Activated T-helper 1 cell treated with anti-CD3 and anti-CD28 coated beads, Interleukin-12 subunit alpha, Interleukin-12 subunit beta, Interleukin-2, Interleukin-4 antibody, amounts not matched to agents 30 ng/mL and 10 ng/mL and 1 ng/mL, durations not matched to agents 14 hours and 24 hours and 36 hours (primary cell): ENCODE results near the gene NLK. TPM values are rescaled to one million over a fixed set of nuclear protein-coding genes. Genes with fewer than 3 reads are reported as not detected.
A peak's percentile ranks its signal among the peaks of the same experiment; 100 is the strongest.
"Not testable (repeated sequence)": the region's sequence is repeated elsewhere in the genome, so short reads cannot be mapped to it uniquely, and the experiment has no call there.

Experiments used
- DNase-seq: peaks from one replicate; pipeline ENCODE4 v3.0.0; 2021; ENCODE audit warnings: low spot score
- H3K27ac Mint-ChIP-seq: one replicate; pipeline ENCODE4 v1.8.0; 2021; ENCODE audit warnings: mild to moderate bottlenecking, mixed read lengths
- H3K27me3 Mint-ChIP-seq: one replicate; pipeline ENCODE4 v1.8.0; 2022; ENCODE audit warnings: mild to moderate bottlenecking, moderate library complexity, mixed read lengths; ENCODE audit not compliant: insufficient read depth
- H3K36me3 Mint-ChIP-seq: one replicate; pipeline ENCODE4 v1.8.0; 2021; ENCODE audit warnings: low read depth, mixed read lengths
- H3K4me1 Mint-ChIP-seq: one replicate; pipeline ENCODE4 v1.8.0; 2021; ENCODE audit warnings: low read depth, mixed read lengths
- H3K4me3 Mint-ChIP-seq: one replicate; pipeline ENCODE4 v1.8.0; 2021; ENCODE audit warnings: mild to moderate bottlenecking, moderate library complexity, mixed read lengths
- H3K9me3 Mint-ChIP-seq: one replicate; pipeline ENCODE4 v1.8.0; 2021; ENCODE audit warnings: mixed read lengths
- intact Hi-C: fragments of 100-400 bp; cut with micrococcal nuclease; formaldehyde crosslinking; loops from one replicate; pipeline ENCODE4 v1.15.1; 2024
- total RNA-seq: library from RNA; stranded (reverse); gene quantifications from 2 replicates; pipeline ENCODE4 v1.2.3, GENCODE V29; 2022

Gene NLK
- total RNA-seq, 1 donor from 2014 or later, result 13.6 TPM

GRCh38 chr17:28201315-28201714 lies 158.8 kb downstream of the NLK start:
- Mint-ChIP-seq H3K4me1 (no peaks in the 10 kb centered on the region), H3K9me3 (no peaks in the 10 kb centered on the region), H3K27me3 (no peaks in the 10 kb centered on the region), H3K36me3 (peaks cover 7% of the 10 kb centered on the region), H3K27ac (no peak overlapping the region), H3K4me3 (no peak overlapping the region)
- DNase-seq, result no peak
- intact Hi-C loops, result no loop called here

- H3K4me1 Mint-ChIP-seq, result no peaks in the 10 kb centered on the region
- no peaks in the 10 kb centered on the region for H3K27me3 Mint-ChIP-seq
- no peak for DNase-seq
- intact Hi-C loops, result no loop called here
- no peak overlapping the region for H3K4me3 Mint-ChIP-seq
- H3K9me3 Mint-ChIP-seq, result no peaks in the 10 kb centered on the region
- peaks cover 4% of the 10 kb centered on the region for H3K36me3 Mint-ChIP-seq
- no peak overlapping the region for H3K27ac Mint-ChIP-seq
Measured at GRCh38 chr17:28204244-28204643, 161.8 kb downstream of the NLK start.

- H3K27me3 Mint-ChIP-seq, result no peaks in the 10 kb centered on the region
- no peak overlapping the region for H3K4me3 Mint-ChIP-seq
- no peaks in the 10 kb centered on the region for H3K4me1 Mint-ChIP-seq
- peaks cover 3% of the 10 kb centered on the region for H3K36me3 Mint-ChIP-seq
- no peak overlapping the region for H3K27ac Mint-ChIP-seq
- no peak for DNase-seq
- H3K9me3 Mint-ChIP-seq, result no peaks in the 10 kb centered on the region
- intact Hi-C loops, result no loop called here
Measured at GRCh38 chr17:28204751-28205150, 162.3 kb downstream of the NLK start.

DNA sequence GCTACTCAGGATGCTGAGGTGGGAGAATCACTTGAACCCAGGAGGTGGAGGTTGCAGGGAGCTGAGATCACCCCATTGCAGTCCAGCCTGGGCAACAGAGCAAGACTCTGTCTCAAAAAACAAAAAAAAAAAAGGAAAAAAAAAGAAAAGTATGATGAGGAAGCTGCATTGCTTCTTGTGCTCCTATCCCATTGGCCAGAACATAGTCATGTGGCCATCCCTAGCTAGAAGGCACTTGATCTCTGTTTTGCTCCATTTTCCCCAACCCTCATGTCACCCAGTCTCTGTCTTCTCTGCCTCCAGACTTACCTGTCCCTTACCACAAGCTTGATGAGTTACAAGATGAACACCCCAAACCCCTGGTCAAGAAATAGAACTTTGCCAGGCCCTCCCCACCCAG lies 163.8 kb downstream of the NLK start:
- Mint-ChIP-seq H3K27ac (no peak overlapping the region), H3K9me3 (peaks cover 6% of the 10 kb centered on the region), H3K4me1 (no peaks in the 10 kb centered on the region), H3K36me3 (no peaks in the 10 kb centered on the region), H3K27me3 (no peaks in the 10 kb centered on the region), H3K4me3 (no peak overlapping the region)
- DNase-seq, result no peak
- intact Hi-C loops, result no loop called here

GRCh38 chr17:28211811-28212210 lies 169.3 kb downstream of the NLK start:
- H3K4me1 Mint-ChIP-seq, result peaks cover 6% of the 10 kb centered on the region
- H3K4me3 Mint-ChIP-seq, result no peak overlapping the region
- no peak for DNase-seq
- peaks cover 7% of the 10 kb centered on the region for H3K27me3 Mint-ChIP-seq
- H3K27ac Mint-ChIP-seq, result no peak overlapping the region
- intact Hi-C loops, result no loop called here
- H3K9me3 Mint-ChIP-seq, result peaks cover 6% of the 10 kb centered on the region
- no peaks in the 10 kb centered on the region for H3K36me3 Mint-ChIP-seq

DNA sequence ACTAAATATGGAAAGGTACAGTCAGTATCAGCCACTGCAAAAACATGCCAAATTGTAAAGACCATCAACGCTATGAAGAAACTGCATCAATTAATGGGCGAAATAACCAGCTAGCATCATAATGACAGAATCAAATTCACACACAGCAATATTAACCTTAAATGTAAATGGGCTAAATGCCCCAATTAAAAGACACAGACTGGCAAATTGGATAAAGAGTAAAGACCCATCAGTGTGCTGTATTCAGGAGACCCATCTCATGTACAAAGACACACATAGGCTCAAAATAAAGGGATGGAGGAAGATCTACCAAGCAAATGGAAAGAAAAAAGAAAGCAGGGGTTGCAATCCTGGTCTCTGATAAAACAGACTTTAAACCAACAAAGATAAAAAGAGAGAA lies 171.1 kb downstream of the NLK start:
- H3K9me3 Mint-ChIP-seq, H3K27me3 Mint-ChIP-seq, H3K4me3 Mint-ChIP-seq, H3K36me3 Mint-ChIP-seq, H3K4me1 Mint-ChIP-seq, H3K27ac Mint-ChIP-seq, DNase-seq, intact Hi-C loops: not testable (repeated sequence)

DNA sequence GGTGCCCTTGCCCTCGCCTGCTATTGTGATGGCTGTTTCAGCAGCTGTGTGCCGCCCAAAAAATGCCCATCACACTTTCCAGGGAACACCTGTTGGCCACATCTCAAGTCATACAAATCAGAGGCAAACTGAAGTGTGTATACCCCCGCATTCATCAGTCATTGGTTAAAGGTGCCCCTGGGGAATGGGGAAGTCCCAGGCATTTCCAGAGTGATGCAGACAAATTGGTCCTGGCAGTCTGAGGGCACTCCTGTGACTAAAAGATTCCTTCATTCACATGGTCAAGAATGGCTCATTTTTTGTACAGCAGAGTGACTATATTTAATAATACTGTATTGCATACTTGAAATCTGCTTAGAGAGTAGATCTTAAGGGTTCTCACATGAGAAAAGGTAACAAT lies 173.6 kb downstream of the NLK start:
- H3K9me3 Mint-ChIP-seq, result peaks cover 1% of the 10 kb centered on the region
- intact Hi-C loops, result no loop called here

DNA sequence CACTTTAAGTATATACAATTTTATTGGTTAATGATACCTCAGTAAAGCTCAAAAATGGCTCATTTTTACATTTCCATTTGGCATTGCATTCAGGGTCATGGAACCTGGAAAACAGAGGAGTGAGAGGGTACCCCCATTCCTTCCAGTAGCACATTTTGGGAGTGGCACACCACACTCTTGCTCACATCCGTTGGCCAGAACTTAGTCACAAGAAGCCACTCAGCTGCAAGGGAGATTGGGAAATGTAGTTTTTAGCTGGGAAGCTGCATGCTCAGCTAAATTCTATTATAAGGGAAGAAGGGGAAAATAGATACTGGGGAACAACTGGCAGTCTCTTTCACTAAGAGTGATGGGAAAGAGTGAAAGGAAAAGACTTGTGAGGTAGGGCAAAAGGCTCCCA lies 174.1 kb downstream of the NLK start:
- H3K36me3 Mint-ChIP-seq, result no peaks in the 10 kb centered on the region
- DNase-seq, result no peak
- no peak overlapping the region for H3K27ac Mint-ChIP-seq
- H3K9me3 Mint-ChIP-seq, result no peaks in the 10 kb centered on the region
- H3K4me3 Mint-ChIP-seq, result no peak overlapping the region
- peaks cover 7% of the 10 kb centered on the region for H3K27me3 Mint-ChIP-seq
- intact Hi-C loops, result no loop called here
- peaks cover 6% of the 10 kb centered on the region for H3K4me1 Mint-ChIP-seq

More for the DNA sequence above, 173.6 kb downstream of the NLK start:
- Mint-ChIP-seq H3K27me3 (peaks cover 7% of the 10 kb centered on the region), H3K27ac (no peak overlapping the region), H3K36me3 (no peaks in the 10 kb centered on the region), H3K4me1 (peaks cover 6% of the 10 kb centered on the region), H3K4me3 (no peak overlapping the region)
- no peak for DNase-seq

- Mint-ChIP-seq H3K4me3 (no peak overlapping the region), H3K27ac (no peak overlapping the region), H3K9me3 (no peaks in the 10 kb centered on the region), H3K4me1 (peaks cover 6% of the 10 kb centered on the region), H3K36me3 (no peaks in the 10 kb centered on the region), H3K27me3 (peaks cover 1% of the 10 kb centered on the region)
- DNase-seq, result no peak
- intact Hi-C loops, result no loop called here
Measured at GRCh38 chr17:28219771-28220170, 177.3 kb downstream of the NLK start.

GRCh38 chr17:28221751-28222414 lies 179.4 kb downstream of the NLK start:
- Mint-ChIP-seq H3K27ac (no peak overlapping the region), H3K9me3 (no peaks in the 10 kb centered on the region), H3K4me3 (no peak overlapping the region), H3K4me1 (no peaks in the 10 kb centered on the region), H3K36me3 (no peaks in the 10 kb centered on the region), H3K27me3 (peaks cover 7% of the 10 kb centered on the region)
- DNase-seq, result no peak
- intact Hi-C loops, result no loop called here

DNA sequence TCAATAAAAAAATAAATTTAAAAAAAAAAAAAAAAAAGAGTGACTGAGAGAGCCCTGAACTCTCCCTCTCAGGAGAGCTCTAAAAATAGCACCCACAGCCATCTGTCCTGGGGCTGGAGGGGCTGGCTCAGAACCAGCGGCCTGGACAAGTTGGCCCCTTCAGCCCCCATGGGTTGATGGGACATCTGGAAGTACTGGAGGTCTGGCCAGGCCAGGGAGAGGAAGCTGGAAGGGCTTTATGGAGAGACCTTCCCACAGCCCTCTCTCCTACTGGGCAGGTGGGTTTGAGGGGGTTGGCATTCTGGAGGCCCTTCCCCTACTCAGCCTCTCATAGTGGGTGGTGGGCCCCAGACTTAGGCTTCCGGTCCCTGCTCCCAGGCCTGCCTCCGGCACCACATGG lies 182.8 kb downstream of the NLK start:
- Mint-ChIP-seq H3K4me3 (no peak overlapping the region), H3K4me1 (peaks cover 12% of the 10 kb centered on the region)

DNA sequence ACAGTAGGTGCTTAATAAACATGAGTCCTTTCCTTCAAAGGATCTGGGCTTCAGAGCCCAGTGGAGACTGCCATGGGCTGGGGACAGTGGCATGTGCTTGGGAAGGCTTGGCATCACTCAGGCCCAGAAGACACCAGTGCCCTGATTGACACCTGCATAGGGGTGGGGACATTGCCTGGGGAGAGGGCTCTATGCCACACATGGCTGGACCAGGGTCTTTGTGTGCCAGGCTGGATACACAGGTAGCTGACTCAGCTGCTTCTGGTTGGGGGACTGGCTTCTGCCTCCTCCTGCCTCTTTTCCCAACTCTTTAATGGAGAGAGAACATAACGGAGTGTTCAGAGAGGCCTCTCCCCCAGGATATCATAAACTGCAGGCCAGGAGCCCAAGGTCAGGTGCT lies 183.4 kb downstream of the NLK start:
- no peak for DNase-seq
- Mint-ChIP-seq H3K4me1 (peaks cover 14% of the 10 kb centered on the region), H3K27me3 (peaks cover 33% of the 10 kb centered on the region), H3K27ac (no peak overlapping the region), H3K9me3 (no peaks in the 10 kb centered on the region), H3K36me3 (no peaks in the 10 kb centered on the region), H3K4me3 (peak overlapping the region; percentile 22)
- intact Hi-C loops, result no loop called here

More for the DNA sequence above, 182.8 kb downstream of the NLK start:
- Mint-ChIP-seq H3K9me3 (no peaks in the 10 kb centered on the region), H3K27me3 (peaks cover 28% of the 10 kb centered on the region), H3K27ac (no peak overlapping the region), H3K36me3 (no peaks in the 10 kb centered on the region)
- DNase-seq, result no peak
- intact Hi-C loops, result no loop called here

- H3K36me3 Mint-ChIP-seq, result no peaks in the 10 kb centered on the region
- intact Hi-C loops, result no loop called here
- peak overlapping the region; percentile 30 for H3K4me3 Mint-ChIP-seq
- H3K9me3 Mint-ChIP-seq, result no peaks in the 10 kb centered on the region
- H3K27me3 Mint-ChIP-seq, result peaks cover 35% of the 10 kb centered on the region
- peaks cover 14% of the 10 kb centered on the region for H3K4me1 Mint-ChIP-seq
- no peak for DNase-seq
- H3K27ac Mint-ChIP-seq, result no peak overlapping the region
Measured at GRCh38 chr17:28226563-28227315, 184.3 kb downstream of the NLK start.
